ENCODE measurements around the gene DCAF8. TPM values are rescaled to one million over a fixed set of nuclear protein-coding genes. Genes with fewer than 3 reads are reported as not detected.

The DCAF8 gene
- total RNA-seq, 2 donors from 2014 or later = 86.3 to 115 TPM

- Mint-ChIP-seq H3K9me3 (no peaks in the 10 kb centered on the region), H3K4me1 (ENCODE audit: low read depth in 2 of 2) (no peaks in the 10 kb centered on the region), H3K36me3 (no peaks in the 10 kb centered on the region), H3K27me3 (no peaks in the 10 kb centered on the region), H3K27ac (no peak overlapping the region), H3K4me3 (no peak overlapping the region)
- DNase-seq (ENCODE audit: low spot score) (no peak), ATAC-seq (no peak)
These were observed 65.1 kb downstream of the DCAF8 start for GRCh38 chr1:160197231-160197630.

- no peaks in the 10 kb centered on the region for H3K4me1 Mint-ChIP-seq (ENCODE audit: low read depth in 2 of 2)
- no peak overlapping the region for H3K4me3 Mint-ChIP-seq
- H3K36me3 Mint-ChIP-seq = no peaks in the 10 kb centered on the region
- no peaks in the 10 kb centered on the region for H3K27me3 Mint-ChIP-seq
- ATAC-seq = no peak
- no peaks in the 10 kb centered on the region for H3K9me3 Mint-ChIP-seq
- no peak overlapping the region for H3K27ac Mint-ChIP-seq
- no peak for DNase-seq (ENCODE audit: low spot score)
These were observed 66.2 kb downstream of the DCAF8 start for GRCh38 chr1:160196143-160196542.

- Mint-ChIP-seq H3K4me1 (ENCODE audit: low read depth in 2 of 2) (no peaks in the 10 kb centered on the region), H3K27me3 (no peaks in the 10 kb centered on the region), H3K9me3 (no peaks in the 10 kb centered on the region), H3K36me3 (no peaks in the 10 kb centered on the region), H3K27ac (no peak overlapping the region), H3K4me3 (no peak overlapping the region)
- ATAC-seq (peak in 1 of 2 donors; percentile 4), DNase-seq (ENCODE audit: low spot score) (no peak)
These were observed 67.7 kb downstream of the DCAF8 start for GRCh38 chr1:160194737-160195059.

DNA sequence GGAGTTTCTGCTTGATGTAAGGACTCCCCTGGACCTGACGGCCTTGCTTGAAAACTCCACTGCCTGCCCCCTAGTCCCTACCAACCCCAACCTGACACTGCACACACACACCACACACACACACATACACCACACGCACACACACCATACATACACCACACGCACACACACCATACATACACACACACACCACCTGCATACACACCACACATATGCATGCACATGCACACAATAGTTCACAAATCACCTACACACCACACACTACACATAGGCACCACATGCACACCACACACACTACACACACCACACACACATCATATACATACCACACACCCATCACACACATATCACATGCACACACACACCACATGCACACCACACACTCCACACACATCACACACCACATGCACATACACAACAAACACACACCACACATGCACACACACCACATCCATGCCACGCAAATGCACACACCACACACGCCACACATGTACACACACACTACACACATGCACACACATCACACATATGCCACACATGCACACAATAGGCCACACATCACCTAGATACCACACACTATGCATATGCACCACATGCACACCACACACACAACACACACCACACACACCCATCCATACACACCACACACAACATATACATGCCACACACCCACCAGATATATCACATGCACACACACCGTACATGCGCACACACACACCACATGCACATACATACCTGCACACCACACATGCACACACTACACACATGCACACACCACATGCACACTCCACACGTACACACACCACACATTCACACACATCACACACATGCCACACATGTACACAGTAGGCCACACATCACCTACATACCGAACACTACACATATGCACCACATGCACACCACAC is 68.3 kb downstream of the DCAF8 start:
- Mint-ChIP-seq H3K4me3 (no peak overlapping the region), H3K27me3 (peaks cover 0 to 4% of the 10 kb centered on the region in 2 donors), H3K27ac (no peak overlapping the region), H3K4me1 (ENCODE audit: low read depth in 2 of 2) (no peaks in the 10 kb centered on the region), H3K36me3 (no peaks in the 10 kb centered on the region), H3K9me3 (no peaks in the 10 kb centered on the region)
- ATAC-seq (peak in 1 of 2 donors; percentile 21), DNase-seq (ENCODE audit: low spot score) (no peak)

DNA sequence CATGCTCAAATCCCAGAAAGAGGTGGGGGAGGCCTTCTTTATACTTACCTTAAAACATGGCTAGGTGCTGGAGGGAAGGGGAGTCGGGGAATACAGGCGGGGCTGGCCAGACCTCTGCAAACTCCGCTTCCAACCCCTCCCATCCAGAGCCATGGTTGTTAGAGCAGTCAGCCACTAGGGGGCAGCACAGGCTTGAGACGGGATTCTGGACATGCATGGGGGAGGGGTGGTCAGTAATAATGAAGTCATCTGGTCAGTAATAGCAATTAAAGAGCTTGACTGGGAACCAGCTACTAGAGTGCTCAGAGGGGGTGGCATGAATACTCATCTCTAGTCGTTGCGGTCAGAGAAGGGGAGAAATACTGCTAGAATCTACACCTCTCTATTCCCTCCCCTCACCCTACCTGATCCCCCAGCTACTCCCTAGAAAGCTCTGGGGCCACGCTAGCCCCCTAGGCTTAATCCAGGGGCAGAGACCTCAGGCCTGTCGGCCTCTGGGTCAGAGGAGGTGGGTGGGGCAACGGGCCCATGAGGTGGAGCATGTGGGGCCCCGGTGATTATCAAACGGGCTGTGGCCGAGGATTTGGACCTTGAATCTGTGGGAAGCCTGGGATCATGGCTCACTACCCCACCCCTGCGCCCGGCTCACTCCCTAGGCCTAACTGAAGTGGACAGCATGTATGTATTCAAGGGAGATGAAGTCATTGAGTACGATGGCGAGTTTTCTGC is 69.1 kb downstream of the DCAF8 start:
- DNase-seq (ENCODE audit: low spot score) (peak; percentile 87), ATAC-seq (peak; percentile 67 to 82)
- Mint-ChIP-seq H3K27me3 (peaks cover 0 to 5% of the 10 kb centered on the region in 2 donors), H3K27ac (no peak overlapping the region), H3K9me3 (no peaks in the 10 kb centered on the region), H3K4me3 (no peak overlapping the region), H3K4me1 (ENCODE audit: low read depth in 2 of 2) (no peaks in the 10 kb centered on the region), H3K36me3 (no peaks in the 10 kb centered on the region)

- no peaks in the 10 kb centered on the region for H3K4me1 Mint-ChIP-seq (ENCODE audit: low read depth in 2 of 2)
- no peak overlapping the region for H3K4me3 Mint-ChIP-seq
- no peak for ATAC-seq
- no peak for DNase-seq (ENCODE audit: low spot score)
- no peaks in the 10 kb centered on the region for H3K36me3 Mint-ChIP-seq
- H3K27ac Mint-ChIP-seq = no peak overlapping the region
- H3K9me3 Mint-ChIP-seq = no peaks in the 10 kb centered on the region
- peaks cover 0 to 8% of the 10 kb centered on the region in 2 donors for H3K27me3 Mint-ChIP-seq
These were observed 70.1 kb downstream of the DCAF8 start for GRCh38 chr1:160192234-160192633.

- no peak overlapping the region for H3K4me3 Mint-ChIP-seq
- H3K27ac Mint-ChIP-seq = no peak overlapping the region
- DNase-seq (ENCODE audit: low spot score) (no peak), ATAC-seq (no peak)
- peaks cover under 1 to 8% of the 10 kb centered on the region in 2 donors for H3K27me3 Mint-ChIP-seq
- no peaks in the 10 kb centered on the region for H3K36me3 Mint-ChIP-seq
- no peaks in the 10 kb centered on the region for H3K9me3 Mint-ChIP-seq
- H3K4me1 Mint-ChIP-seq (ENCODE audit: low read depth in 2 of 2) = no peaks in the 10 kb centered on the region
These were observed 70.6 kb downstream of the DCAF8 start for GRCh38 chr1:160191756-160192155.

GRCh38 chr1:160189649-160190625 is 72.4 kb downstream of the DCAF8 start, which contains the start of gene CASQ1:
TSS of gene CASQ1 (plus strand) at chr1:160190575. CDS start at chr1:160190752, 177 bp downstream.
- H3K4me1 Mint-ChIP-seq (ENCODE audit: low read depth in 2 of 2) = no peaks in the 10 kb centered on the region
- no peaks in the 10 kb centered on the region for H3K9me3 Mint-ChIP-seq
- H3K36me3 Mint-ChIP-seq = no peaks in the 10 kb centered on the region
- H3K4me3 Mint-ChIP-seq = no peak within 1 kb of the TSS
- peaks cover 8 to 11% of the 10 kb centered on the region in 2 donors for H3K27me3 Mint-ChIP-seq
- DNase-seq (ENCODE audit: low spot score) (no peak), ATAC-seq (no peak)
- no peak within 1 kb of the TSS for H3K27ac Mint-ChIP-seq

DNA sequence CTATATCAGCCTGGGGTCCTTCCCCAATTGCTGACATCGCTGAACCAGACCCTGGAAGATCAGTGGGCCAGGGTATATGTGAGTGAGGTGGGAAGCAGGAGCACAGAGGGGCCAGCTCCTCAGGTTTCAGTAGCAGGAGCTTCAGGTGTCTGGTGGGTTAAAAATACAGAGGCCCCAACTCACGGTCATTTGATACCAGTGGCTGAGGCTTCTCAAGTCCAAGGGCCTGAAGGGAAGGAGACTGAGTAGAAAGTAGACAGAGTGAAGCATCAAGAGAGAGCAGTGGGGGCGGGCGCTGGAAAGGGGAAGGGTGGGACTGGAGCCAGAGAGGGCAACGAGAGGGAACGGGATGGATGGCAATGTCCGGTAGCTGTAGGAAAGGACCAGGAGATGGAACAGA is 74.0 kb downstream of the DCAF8 start:
- H3K27ac Mint-ChIP-seq = no peak overlapping the region
- H3K9me3 Mint-ChIP-seq = no peaks in the 10 kb centered on the region
- ATAC-seq = no peak
- H3K4me3 Mint-ChIP-seq = no peak overlapping the region
- no peaks in the 10 kb centered on the region for H3K4me1 Mint-ChIP-seq (ENCODE audit: low read depth in 2 of 2)
- H3K36me3 Mint-ChIP-seq = no peaks in the 10 kb centered on the region
- peaks cover 12 to 13% of the 10 kb centered on the region in 2 donors for H3K27me3 Mint-ChIP-seq
- no peak for DNase-seq (ENCODE audit: low spot score)

- H3K27me3 Mint-ChIP-seq = peaks cover 16 to 20% of the 10 kb centered on the region in 2 donors
- H3K4me1 Mint-ChIP-seq (ENCODE audit: low read depth in 2 of 2) = no peaks in the 10 kb centered on the region
- no peaks in the 10 kb centered on the region for H3K9me3 Mint-ChIP-seq
- peak in 1 of 2 donors; percentile 8 for ATAC-seq
- no peak overlapping the region for H3K27ac Mint-ChIP-seq
- no peaks in the 10 kb centered on the region for H3K36me3 Mint-ChIP-seq
- no peak for DNase-seq (ENCODE audit: low spot score)
- H3K4me3 Mint-ChIP-seq = no peak overlapping the region
These were observed 74.9 kb downstream of the DCAF8 start for GRCh38 chr1:160187407-160187806.

- no peak overlapping the region for H3K4me3 Mint-ChIP-seq
These were observed 75.6 kb downstream of the DCAF8 start for GRCh38 chr1:160186729-160187128.

DNA sequence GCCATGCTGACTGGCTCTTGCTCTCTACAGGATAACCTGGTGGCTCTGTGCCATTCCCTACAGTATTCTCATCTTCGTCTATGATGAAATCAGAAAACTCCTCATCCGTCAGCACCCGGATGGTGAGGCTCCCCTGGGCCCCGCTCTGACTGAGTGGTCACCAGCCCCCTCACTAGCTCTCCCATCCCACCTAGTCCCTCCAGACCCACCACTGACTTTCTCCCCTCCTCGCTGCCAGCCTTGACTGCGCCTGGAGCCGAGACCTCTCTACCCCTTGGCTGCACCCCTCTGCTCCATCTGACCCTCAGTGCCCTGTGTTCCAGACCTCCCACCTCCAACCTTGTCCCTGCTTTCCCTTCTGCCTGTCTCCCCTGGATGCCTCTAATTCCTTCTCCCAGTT is 76.1 kb downstream of the DCAF8 start:
- no peak for DNase-seq (ENCODE audit: low spot score)
- Mint-ChIP-seq H3K27me3 (peaks cover 18 to 26% of the 10 kb centered on the region in 2 donors), H3K4me1 (ENCODE audit: low read depth in 2 of 2) (no peaks in the 10 kb centered on the region), H3K36me3 (no peaks in the 10 kb centered on the region), H3K9me3 (no peaks in the 10 kb centered on the region), H3K27ac (no peak overlapping the region), H3K4me3 (no peak overlapping the region)
- ATAC-seq = no peak

More at GRCh38 chr1:160186729-160187128, 75.6 kb downstream of the DCAF8 start:
- DNase-seq (ENCODE audit: low spot score) (no peak), ATAC-seq (no peak)
- Mint-ChIP-seq H3K9me3 (no peaks in the 10 kb centered on the region), H3K27ac (no peak overlapping the region), H3K36me3 (no peaks in the 10 kb centered on the region), H3K4me1 (ENCODE audit: low read depth in 2 of 2) (no peaks in the 10 kb centered on the region), H3K27me3 (peaks cover 18 to 24% of the 10 kb centered on the region in 2 donors)

DNA sequence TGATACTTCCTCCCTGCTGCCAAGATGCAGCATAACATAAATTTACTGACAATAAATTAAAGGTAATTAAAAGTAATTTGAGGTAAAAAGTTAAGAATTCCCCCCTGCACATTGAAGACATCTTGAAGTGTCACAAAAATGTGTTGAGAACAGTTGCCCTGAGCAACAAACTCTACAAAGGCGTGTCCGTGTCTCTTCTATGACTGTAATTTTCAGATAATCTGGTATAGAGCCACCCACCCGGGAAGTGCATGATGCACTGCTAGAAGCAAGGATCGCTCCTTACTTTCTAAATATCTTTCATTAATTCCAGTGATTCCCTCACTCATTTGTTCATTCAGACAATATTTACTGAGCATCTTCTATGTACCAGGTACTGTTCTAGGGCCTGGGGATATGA is 83.0 kb downstream of the DCAF8 start:
- H3K36me3 Mint-ChIP-seq = no peaks in the 10 kb centered on the region
- H3K4me3 Mint-ChIP-seq = no peak overlapping the region
- H3K4me1 Mint-ChIP-seq (ENCODE audit: low read depth in 2 of 2) = no peaks in the 10 kb centered on the region
- H3K27ac Mint-ChIP-seq = no peak overlapping the region
- DNase-seq (ENCODE audit: low spot score) (no peak), ATAC-seq (no peak)
- H3K27me3 Mint-ChIP-seq = peaks cover 15 to 40% of the 10 kb centered on the region in 2 donors
- H3K9me3 Mint-ChIP-seq = no peaks in the 10 kb centered on the region
